ENCODE data around the gene CCDC126.

- TF ChIP-seq CTCF (IDR thresholded peaks at IDR 0.05) = no peak
- TF ChIP-seq POLR2AphosphoS5 (IDR thresholded peaks at IDR 0.05; ENCODE audit: low read depth, low read length) = no peak
- no peak for TF ChIP-seq REST (IDR thresholded peaks at IDR 0.05; ENCODE audit: insufficient read depth in 1 of 2, low read depth in 2 of 2, low read length in 1 of 2)
- TF ChIP-seq TCF7L2 (IDR thresholded peaks at IDR 0.05; ENCODE audit: low read depth, low read length) = no peak
- no peak for TF ChIP-seq SIN3A (IDR thresholded peaks at IDR 0.05; ENCODE audit: borderline replicate concordance, insufficient read depth, low read depth, low read length)
These were observed 21.1 kb downstream of the CCDC126 start for GRCh38 chr7:23618241-23618640.
